IPS-20b (cell line): ENCODE results near the gene ATF6.

ENCODE experiments used
- H3K27ac ChIP-seq: one replicate; pipeline ENCODE4 v1.5.1; 2013; ENCODE audit warnings: low read length
- H3K27me3 ChIP-seq: 2 replicates; pipeline ENCODE4 v1.6.1; 2013; ENCODE audit warnings: mild to moderate bottlenecking, low read length, inconsistent platforms; ENCODE audit not compliant: insufficient read depth
- H3K36me3 ChIP-seq: 2 replicates; pipeline ENCODE4 v1.6.1; 2013; ENCODE audit warnings: low read depth, mild to moderate bottlenecking, inconsistent platforms, low read length, moderate library complexity; ENCODE audit not compliant: insufficient read depth
- H3K4me1 ChIP-seq: 2 replicates; pipeline ENCODE4 v1.6.1; 2013; ENCODE audit warnings: mild to moderate bottlenecking, control low read depth, inconsistent platforms, low read length, moderate library complexity; ENCODE audit not compliant: insufficient read depth
- H3K4me3 ChIP-seq: 2 replicates; pipeline ENCODE4 v1.5.1; 2013; ENCODE audit warnings: mild to moderate bottlenecking, low read length, inconsistent platforms
- H3K9ac ChIP-seq: 2 replicates; pipeline ENCODE4 v1.6.1; 2013; ENCODE audit warnings: low read depth, mild to moderate bottlenecking, inconsistent platforms, low read length, moderate library complexity
- H3K9me3 ChIP-seq: 2 replicates; pipeline ENCODE4 v1.6.1; 2013; ENCODE audit warnings: mild to moderate bottlenecking, low read depth, low read length, inconsistent platforms; ENCODE audit not compliant: insufficient read depth

The ATF6 gene

GRCh38 chr1:161843156-161843555 lies 77.0 kb downstream of the ATF6 start:
- Histone ChIP-seq H3K9me3 (no peaks in the 10 kb centered on the region), H3K4me3 (no peak overlapping the region), H3K27me3 (no peaks in the 10 kb centered on the region), H3K27ac (no peak overlapping the region), H3K4me1 (no peaks in the 10 kb centered on the region), H3K36me3 (no peaks in the 10 kb centered on the region), H3K9ac (no peak overlapping the region)

- H3K9me3 ChIP-seq: no peaks in the 10 kb centered on the region
- no peak overlapping the region for H3K9ac ChIP-seq
- H3K27me3 ChIP-seq: no peaks in the 10 kb centered on the region
- H3K27ac ChIP-seq: no peak overlapping the region
- no peaks in the 10 kb centered on the region for H3K4me1 ChIP-seq
- no peak overlapping the region for H3K4me3 ChIP-seq
- H3K36me3 ChIP-seq: no peaks in the 10 kb centered on the region
Observed at GRCh38 chr1:161844696-161845095, 78.6 kb downstream of the ATF6 start.

DNA sequence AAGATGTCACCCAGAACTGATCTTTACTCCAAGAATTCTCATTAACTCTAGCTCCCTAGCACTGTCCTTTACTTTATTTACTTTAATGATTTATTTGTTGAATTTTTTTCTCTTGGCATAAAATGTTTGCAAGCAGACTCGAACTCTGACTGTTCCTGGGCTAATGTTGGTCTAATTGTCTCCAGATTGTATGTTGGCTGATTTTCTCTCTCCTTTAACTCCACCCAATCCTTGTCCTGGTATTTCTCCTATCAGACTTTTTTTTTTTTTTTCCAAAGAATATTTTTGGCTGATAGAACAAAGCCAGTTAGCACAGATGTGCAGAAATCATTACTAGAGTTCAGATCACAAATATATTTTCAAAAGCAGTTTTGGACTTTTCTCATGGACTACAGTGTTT lies 82.6 kb downstream of the ATF6 start:
- no peaks in the 10 kb centered on the region for H3K4me1 ChIP-seq
- H3K4me3 ChIP-seq: no peak overlapping the region
- no peak overlapping the region for H3K9ac ChIP-seq
- no peaks in the 10 kb centered on the region for H3K27me3 ChIP-seq
- no peak overlapping the region for H3K27ac ChIP-seq
- no peaks in the 10 kb centered on the region for H3K9me3 ChIP-seq
- peaks cover 5% of the 10 kb centered on the region; the same call in 1 of the 2 replicates for H3K36me3 ChIP-seq

- Histone ChIP-seq H3K4me3 (no peak overlapping the region), H3K9ac (no peak overlapping the region), H3K9me3 (no peaks in the 10 kb centered on the region), H3K36me3 (peaks cover 10% of the 10 kb centered on the region; the same call in 1 of the 2 replicates), H3K4me1 (no peaks in the 10 kb centered on the region), H3K27ac (no peak overlapping the region), H3K27me3 (no peaks in the 10 kb centered on the region)
Observed at GRCh38 chr1:161849518-161849917, 83.4 kb downstream of the ATF6 start.

DNA sequence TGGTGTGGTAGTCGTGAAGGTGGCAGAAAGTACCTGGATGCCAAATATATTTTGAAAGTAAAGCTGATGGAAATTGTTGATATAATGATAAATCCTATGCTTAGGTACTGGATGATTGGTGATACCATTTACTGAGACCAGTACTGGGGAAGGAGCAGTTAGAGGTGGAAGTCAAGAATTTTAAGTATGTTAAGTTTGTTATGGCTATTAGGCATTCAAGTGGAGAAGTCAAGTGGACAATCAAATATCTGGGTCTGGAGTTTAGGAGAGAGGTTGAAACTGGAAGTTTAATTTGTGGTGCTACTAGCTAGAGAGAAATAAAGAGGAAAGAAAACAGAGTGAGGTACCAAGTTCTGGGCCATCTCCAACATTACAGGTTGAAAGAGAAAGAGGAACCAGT lies 89.1 kb downstream of the ATF6 start:
- Histone ChIP-seq H3K27me3 (no peaks in the 10 kb centered on the region), H3K9ac (no peak overlapping the region), H3K36me3 (peaks cover 10% of the 10 kb centered on the region; the same call in 1 of the 2 replicates), H3K9me3 (no peaks in the 10 kb centered on the region), H3K27ac (no peak overlapping the region), H3K4me1 (no peaks in the 10 kb centered on the region), H3K4me3 (no peak overlapping the region)

DNA sequence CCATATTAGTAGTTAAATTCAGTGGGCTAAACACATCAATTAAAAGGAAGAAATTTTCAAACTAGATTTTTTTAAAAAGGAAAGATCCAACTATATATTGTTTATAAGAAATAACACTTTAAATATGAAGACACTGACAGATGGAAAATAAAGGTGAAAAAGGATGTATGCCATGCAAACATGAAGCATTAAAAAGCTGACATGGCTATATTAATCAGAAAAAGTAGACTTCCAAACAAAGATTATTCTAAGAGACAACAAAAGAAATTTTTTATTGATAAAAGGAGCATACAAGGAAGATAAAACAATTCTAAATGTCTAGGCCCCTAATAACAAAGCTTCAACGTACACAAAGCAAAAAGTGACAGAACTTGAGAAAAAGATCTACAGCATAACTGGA lies 92.2 kb downstream of the ATF6 start:
- Histone ChIP-seq H3K4me3 (no peak overlapping the region), H3K9ac (no peak overlapping the region), H3K27ac (no peak overlapping the region), H3K36me3 (peaks cover 9% of the 10 kb centered on the region; the same call in 1 of the 2 replicates), H3K9me3 (no peaks in the 10 kb centered on the region), H3K27me3 (no peaks in the 10 kb centered on the region), H3K4me1 (no peaks in the 10 kb centered on the region)

DNA sequence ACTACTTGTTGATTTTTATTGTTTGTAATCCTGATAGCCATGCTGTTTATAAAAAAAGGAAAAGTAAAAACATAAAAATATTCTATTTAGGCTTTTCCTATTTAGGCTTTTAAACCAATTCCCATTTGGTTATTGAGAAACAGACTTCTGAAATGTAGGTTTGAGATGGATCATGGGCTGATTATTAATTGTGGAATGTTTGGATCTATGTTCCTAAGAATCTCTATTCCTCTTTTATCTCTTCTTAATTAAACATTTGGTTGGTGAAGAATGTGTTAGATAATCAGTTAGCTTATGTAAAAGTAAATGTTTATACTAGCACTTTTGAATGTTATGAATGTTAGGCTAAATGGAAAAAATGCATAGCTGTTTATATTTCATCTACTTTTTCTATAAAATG lies 97.4 kb downstream of the ATF6 start:
- H3K27ac ChIP-seq: no peak overlapping the region
- H3K9ac ChIP-seq: no peak overlapping the region
- no peaks in the 10 kb centered on the region for H3K36me3 ChIP-seq
- H3K9me3 ChIP-seq: no peaks in the 10 kb centered on the region
- H3K4me1 ChIP-seq: no peaks in the 10 kb centered on the region
- H3K27me3 ChIP-seq: no peaks in the 10 kb centered on the region
- no peak overlapping the region for H3K4me3 ChIP-seq

DNA sequence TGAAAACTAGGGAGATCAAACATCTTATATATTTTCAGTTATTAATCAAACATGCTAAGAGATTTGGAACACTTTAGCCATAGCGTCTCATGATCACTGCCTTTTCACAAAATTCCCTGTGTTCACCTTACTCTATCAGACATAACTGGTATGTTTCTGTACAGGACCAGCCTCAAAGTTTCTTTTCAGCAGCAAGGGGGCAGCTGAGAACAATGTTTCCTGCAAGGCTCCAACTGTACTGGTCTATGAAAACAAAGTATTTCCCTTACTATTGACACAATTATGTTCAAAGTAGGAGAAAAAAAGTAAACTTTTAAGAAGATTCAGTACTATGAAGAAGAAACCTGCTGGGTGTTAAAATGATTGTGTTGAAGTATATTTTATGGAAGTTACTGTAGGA lies 98.5 kb downstream of the ATF6 start:
- Histone ChIP-seq H3K4me1 (no peaks in the 10 kb centered on the region), H3K4me3 (no peak overlapping the region), H3K27me3 (no peaks in the 10 kb centered on the region), H3K36me3 (no peaks in the 10 kb centered on the region), H3K9me3 (no peaks in the 10 kb centered on the region), H3K9ac (no peak overlapping the region), H3K27ac (no peak overlapping the region)

DNA sequence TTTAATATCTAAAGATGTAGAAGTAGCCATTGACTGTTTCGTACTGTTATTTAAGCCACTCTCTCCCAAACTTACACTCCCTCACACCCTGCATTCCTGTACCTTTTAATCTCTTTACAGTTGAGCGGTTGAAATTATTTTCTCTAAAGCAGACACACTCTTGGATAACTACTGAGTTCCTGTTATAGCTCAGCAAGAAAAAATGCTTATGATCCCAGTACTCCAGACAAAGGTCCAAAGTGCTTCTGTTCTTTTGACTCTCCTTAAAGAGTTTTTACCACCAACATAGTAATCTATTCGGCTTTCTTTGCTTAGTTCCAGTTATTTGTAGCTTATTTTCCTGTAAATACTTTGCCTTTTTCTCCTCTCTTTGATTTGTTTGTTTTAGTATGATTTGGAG lies 100.1 kb downstream of the ATF6 start:
- H3K9me3 ChIP-seq: no peaks in the 10 kb centered on the region
- H3K27ac ChIP-seq: no peak overlapping the region
- H3K36me3 ChIP-seq: no peaks in the 10 kb centered on the region
- H3K9ac ChIP-seq: no peak overlapping the region
- no peaks in the 10 kb centered on the region for H3K27me3 ChIP-seq
- H3K4me3 ChIP-seq: no peak overlapping the region
- no peaks in the 10 kb centered on the region for H3K4me1 ChIP-seq

- Histone ChIP-seq H3K27ac (no peak overlapping the region), H3K9ac (no peak overlapping the region), H3K4me3 (no peak overlapping the region), H3K27me3 (no peaks in the 10 kb centered on the region), H3K9me3 (no peaks in the 10 kb centered on the region), H3K36me3 (no peaks in the 10 kb centered on the region), H3K4me1 (no peaks in the 10 kb centered on the region)
Observed at GRCh38 chr1:161868832-161869231, 102.7 kb downstream of the ATF6 start.

DNA sequence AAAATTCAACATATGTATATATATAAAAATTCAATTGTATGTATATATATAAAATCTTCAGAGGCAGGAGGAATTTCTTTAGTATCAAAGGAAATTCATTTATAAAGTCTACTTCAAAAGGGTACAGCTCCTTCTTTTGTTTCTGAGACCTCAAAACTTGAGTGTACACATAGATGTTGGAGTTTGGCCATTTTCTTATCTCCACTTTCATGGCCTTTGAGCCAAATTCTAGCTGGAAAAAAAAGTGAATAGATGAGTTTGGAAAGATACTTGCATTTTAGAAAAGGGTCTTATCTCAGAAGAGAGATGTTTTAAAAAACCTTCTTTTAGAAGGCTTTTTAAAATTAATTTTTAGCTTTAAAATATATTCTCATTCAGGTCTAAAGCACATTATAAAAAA lies 103.2 kb downstream of the ATF6 start:
- no peak overlapping the region for H3K9ac ChIP-seq
- H3K9me3 ChIP-seq: no peaks in the 10 kb centered on the region
- no peaks in the 10 kb centered on the region for H3K27me3 ChIP-seq
- no peak overlapping the region for H3K4me3 ChIP-seq
- H3K36me3 ChIP-seq: no peaks in the 10 kb centered on the region
- no peak overlapping the region for H3K27ac ChIP-seq
- no peaks in the 10 kb centered on the region for H3K4me1 ChIP-seq

DNA sequence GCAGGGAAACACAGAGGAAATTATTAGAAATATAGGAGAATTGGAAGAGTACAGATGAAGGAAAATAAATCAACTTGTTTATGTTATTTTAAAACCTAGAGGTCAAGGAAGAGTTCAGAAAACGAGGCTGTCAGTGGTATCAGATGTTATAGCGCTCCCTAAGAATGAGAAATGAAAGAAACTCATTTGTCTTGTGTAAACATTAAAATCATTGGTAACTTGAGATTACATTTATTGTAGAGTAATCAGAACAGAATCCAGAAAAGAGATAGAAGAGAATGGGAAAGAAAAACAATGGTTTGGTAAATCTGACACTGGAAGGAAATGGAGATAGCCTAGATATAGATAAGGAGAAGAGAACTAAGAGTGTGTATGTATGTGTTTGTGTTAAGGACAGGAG lies 106.4 kb downstream of the ATF6 start:
- H3K4me3 ChIP-seq: no peak overlapping the region

GRCh38 chr1:161879261-161879660 lies 113.1 kb downstream of the ATF6 start:
- Histone ChIP-seq H3K9me3 (no peaks in the 10 kb centered on the region), H3K4me3 (no peak overlapping the region), H3K9ac (no peak overlapping the region), H3K27ac (no peak overlapping the region), H3K27me3 (no peaks in the 10 kb centered on the region), H3K4me1 (no peaks in the 10 kb centered on the region), H3K36me3 (no peaks in the 10 kb centered on the region)

More for the DNA sequence above, 106.4 kb downstream of the ATF6 start:
- Histone ChIP-seq H3K4me1 (no peaks in the 10 kb centered on the region), H3K27me3 (no peaks in the 10 kb centered on the region), H3K36me3 (no peaks in the 10 kb centered on the region), H3K27ac (no peak overlapping the region), H3K9ac (no peak overlapping the region), H3K9me3 (no peaks in the 10 kb centered on the region)
